ENCODE results near the gene PHF2.

PHF2 gene

DNA sequence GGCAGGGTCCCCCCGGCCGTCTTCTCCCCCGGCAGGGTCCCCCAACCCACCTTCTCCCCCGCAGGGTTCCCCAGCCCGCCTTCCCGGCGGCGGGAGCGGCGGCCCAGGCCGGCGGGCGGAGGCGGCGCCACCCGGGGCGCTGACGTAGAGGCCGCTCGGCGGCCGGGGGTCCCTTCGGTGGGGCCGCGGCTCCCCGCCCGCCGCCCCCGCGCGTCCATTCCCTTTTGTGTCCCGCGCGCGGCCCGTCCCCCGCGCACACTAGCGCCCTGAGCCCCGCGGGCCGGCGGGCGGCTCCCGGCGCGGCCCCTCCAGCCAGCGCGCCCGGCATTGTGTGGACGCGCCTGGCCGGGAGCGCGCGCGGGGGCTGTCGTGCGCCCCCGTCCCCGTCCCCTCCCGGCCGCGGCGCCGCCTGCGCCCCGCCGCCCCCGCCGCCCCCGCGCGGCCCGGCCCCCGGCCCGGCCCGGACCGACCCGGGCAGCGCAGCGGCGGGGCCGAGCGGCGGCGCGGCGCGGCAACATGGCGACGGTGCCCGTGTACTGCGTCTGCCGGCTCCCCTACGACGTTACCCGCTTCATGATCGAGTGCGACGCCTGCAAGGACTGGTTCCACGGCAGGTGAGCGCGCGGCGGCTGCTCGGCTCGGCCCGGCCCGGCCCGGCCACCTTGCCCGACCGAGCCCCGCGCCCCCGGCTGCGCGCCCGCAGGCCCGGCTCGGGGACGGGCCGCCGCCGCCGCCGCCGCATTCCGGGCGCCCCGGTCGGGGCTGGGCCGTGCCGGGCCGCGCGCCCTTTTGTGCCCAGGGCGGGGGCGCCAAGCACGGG, at the start of gene PHF2:
PHF2 (plus strand) TSS at position 327 of the 820 bp plus-strand sequence; CDS start at position 517, 190 bp downstream.
- peaks cover 48% of the 10 kb centered on the region for H3K4me1 ChIP-seq (ENCODE audit: insufficient read depth, low read length, poor library complexity, severe bottlenecking)
- H3K79me2 ChIP-seq (ENCODE audit: insufficient read depth, low read length): peaks cover 60% of the 10 kb centered on the region
- H3K4me3 ChIP-seq (ENCODE audit: low read length, poor library complexity, severe bottlenecking): peak within 1 kb of the TSS; percentile 87
- H4K20me1 ChIP-seq (ENCODE audit: insufficient read depth, low read length, poor library complexity, severe bottlenecking): peaks cover 29% of the 10 kb centered on the region
- H3F3A ChIP-seq (ENCODE audit: low read depth): no peaks in the 10 kb centered on the region
- H2AFZ ChIP-seq (ENCODE audit: low read length): peak within 1 kb of the TSS; percentile 91
- TF ChIP-seq, protein P1, sequence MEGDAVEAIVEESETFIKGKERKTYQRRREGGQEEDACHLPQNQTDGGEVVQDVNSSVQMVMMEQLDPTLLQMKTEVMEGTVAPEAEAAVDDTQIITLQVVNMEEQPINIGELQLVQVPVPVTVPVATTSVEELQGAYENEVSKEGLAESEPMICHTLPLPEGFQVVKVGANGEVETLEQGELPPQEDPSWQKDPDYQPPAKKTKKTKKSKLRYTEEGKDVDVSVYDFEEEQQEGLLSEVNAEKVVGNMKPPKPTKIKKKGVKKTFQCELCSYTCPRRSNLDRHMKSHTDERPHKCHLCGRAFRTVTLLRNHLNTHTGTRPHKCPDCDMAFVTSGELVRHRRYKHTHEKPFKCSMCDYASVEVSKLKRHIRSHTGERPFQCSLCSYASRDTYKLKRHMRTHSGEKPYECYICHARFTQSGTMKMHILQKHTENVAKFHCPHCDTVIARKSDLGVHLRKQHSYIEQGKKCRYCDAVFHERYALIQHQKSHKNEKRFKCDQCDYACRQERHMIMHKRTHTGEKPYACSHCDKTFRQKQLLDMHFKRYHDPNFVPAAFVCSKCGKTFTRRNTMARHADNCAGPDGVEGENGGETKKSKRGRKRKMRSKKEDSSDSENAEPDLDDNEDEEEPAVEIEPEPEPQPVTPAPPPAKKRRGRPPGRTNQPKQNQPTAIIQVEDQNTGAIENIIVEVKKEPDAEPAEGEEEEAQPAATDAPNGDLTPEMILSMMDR (conservative IDR thresholded peaks at IDR 0.05; ENCODE audit: low read length): no peak
- TF ChIP-seq EZH2phosphoT487 (IDR thresholded peaks at IDR 0.05; ENCODE audit: borderline replicate concordance): no peak
- no peaks in the 10 kb centered on the region for H3K9me3 ChIP-seq (ENCODE audit: insufficient read depth, low read depth, low read length)
- H3K4me2 ChIP-seq (ENCODE audit: low read depth, low read length, poor library complexity, severe bottlenecking): peak within 1 kb of the TSS; percentile 90
- H3K9me2 ChIP-seq (replicated peaks; ENCODE audit: low read depth, low read length): no peaks in the 10 kb centered on the region
- H3K36me3 ChIP-seq (ENCODE audit: insufficient read depth, low read length): no peaks in the 10 kb centered on the region
- no peaks in the 10 kb centered on the region for H3K27me3 ChIP-seq (ENCODE audit: insufficient read depth, low read length, poor library complexity, severe bottlenecking)
- peak within 1 kb of the TSS; percentile 94 for H3K9ac ChIP-seq (ENCODE audit: low read depth, low read length, poor library complexity, severe bottlenecking)

DNA sequence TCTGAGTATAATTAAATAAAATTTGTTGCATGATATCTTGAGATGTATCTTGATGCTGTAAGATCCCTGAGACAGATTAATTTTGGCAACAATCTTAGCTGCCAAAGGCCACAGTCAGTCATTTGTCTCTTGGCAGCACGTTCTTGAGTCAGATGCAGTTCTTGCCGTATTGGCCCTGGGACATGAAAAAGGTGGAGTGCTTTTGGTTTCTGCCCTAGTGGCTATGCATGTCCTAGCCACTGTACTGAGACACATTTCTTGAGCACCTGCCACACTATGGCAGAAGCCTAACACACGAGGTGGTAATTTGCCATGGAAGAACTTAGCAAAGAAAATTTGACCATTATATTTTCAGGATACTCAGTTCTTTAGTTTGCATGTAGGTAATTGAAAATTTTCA, 45.0 kb upstream of the PHF2 start:
- H3K4me1 ChIP-seq (ENCODE audit: insufficient read depth, low read length, poor library complexity, severe bottlenecking): no peaks in the 10 kb centered on the region
- H4K20me1 ChIP-seq (ENCODE audit: insufficient read depth, low read length, poor library complexity, severe bottlenecking): no peaks in the 10 kb centered on the region
- H2AFZ ChIP-seq (ENCODE audit: low read length): no peak overlapping the region
- peaks cover 96% of the 10 kb centered on the region for H3K36me3 ChIP-seq (ENCODE audit: insufficient read depth, low read length)
- no peaks in the 10 kb centered on the region for H3K27me3 ChIP-seq (ENCODE audit: insufficient read depth, low read length, poor library complexity, severe bottlenecking)
- H3K9ac ChIP-seq (ENCODE audit: low read depth, low read length, poor library complexity, severe bottlenecking): no peak overlapping the region
- H3K4me3 ChIP-seq (ENCODE audit: low read length, poor library complexity, severe bottlenecking): no peak overlapping the region
- H3K4me2 ChIP-seq (ENCODE audit: low read depth, low read length, poor library complexity, severe bottlenecking): no peak overlapping the region
- H3K9me2 ChIP-seq (replicated peaks; ENCODE audit: low read depth, low read length): no peaks in the 10 kb centered on the region
- no peaks in the 10 kb centered on the region for H3F3A ChIP-seq (ENCODE audit: low read depth)
- no peaks in the 10 kb centered on the region for H3K9me3 ChIP-seq (ENCODE audit: insufficient read depth, low read depth, low read length)
- H3K79me2 ChIP-seq (ENCODE audit: insufficient read depth, low read length): no peaks in the 10 kb centered on the region
- TF ChIP-seq, protein P1 (conservative IDR thresholded peaks at IDR 0.05; ENCODE audit: low read length): no peak
- no peak for TF ChIP-seq EZH2phosphoT487 (IDR thresholded peaks at IDR 0.05; ENCODE audit: borderline replicate concordance)

DNA sequence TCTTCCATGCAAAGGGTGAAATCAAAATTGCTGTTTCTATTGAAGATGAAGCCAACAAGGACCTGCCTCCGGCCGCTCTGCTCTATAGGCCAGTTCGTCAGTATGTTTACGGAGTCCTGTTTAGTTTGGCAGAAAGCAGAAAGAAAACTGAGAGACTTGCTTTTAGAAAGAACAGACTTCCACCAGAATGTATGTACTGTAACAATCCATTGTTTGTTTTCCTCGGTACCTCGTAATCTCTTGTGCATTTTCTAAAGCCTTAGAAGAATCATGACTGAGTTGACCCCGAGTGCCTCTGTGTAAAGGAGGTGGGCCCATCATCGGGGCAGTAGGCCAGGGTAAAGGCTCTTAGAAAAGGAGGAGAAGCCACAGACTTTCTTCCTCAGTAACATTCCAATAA, 44.2 kb upstream of the PHF2 start:
- no peak overlapping the region for H3K4me2 ChIP-seq (ENCODE audit: low read depth, low read length, poor library complexity, severe bottlenecking)
- H3F3A ChIP-seq (ENCODE audit: low read depth): no peaks in the 10 kb centered on the region
- H4K20me1 ChIP-seq (ENCODE audit: insufficient read depth, low read length, poor library complexity, severe bottlenecking): no peaks in the 10 kb centered on the region
- no peaks in the 10 kb centered on the region for H3K79me2 ChIP-seq (ENCODE audit: insufficient read depth, low read length)
- no peak overlapping the region for H3K4me3 ChIP-seq (ENCODE audit: low read length, poor library complexity, severe bottlenecking)
- H3K36me3 ChIP-seq (ENCODE audit: insufficient read depth, low read length): peaks cover 95% of the 10 kb centered on the region
- H3K27me3 ChIP-seq (ENCODE audit: insufficient read depth, low read length, poor library complexity, severe bottlenecking): no peaks in the 10 kb centered on the region
- no peaks in the 10 kb centered on the region for H3K4me1 ChIP-seq (ENCODE audit: insufficient read depth, low read length, poor library complexity, severe bottlenecking)
- H3K9ac ChIP-seq (ENCODE audit: low read depth, low read length, poor library complexity, severe bottlenecking): no peak overlapping the region
- no peak for TF ChIP-seq EZH2phosphoT487 (IDR thresholded peaks at IDR 0.05; ENCODE audit: borderline replicate concordance)
- TF ChIP-seq, protein P1 (conservative IDR thresholded peaks at IDR 0.05; ENCODE audit: low read length): no peak
- H2AFZ ChIP-seq (ENCODE audit: low read length): no peak overlapping the region
- no peaks in the 10 kb centered on the region for H3K9me3 ChIP-seq (ENCODE audit: insufficient read depth, low read depth, low read length)
- H3K9me2 ChIP-seq (replicated peaks; ENCODE audit: low read depth, low read length): no peaks in the 10 kb centered on the region
